ENCODE measurements around the gene ZMPSTE24. TPM values are rescaled to one million over a fixed set of nuclear protein-coding genes. Genes with fewer than 3 reads are reported as not detected.

ZMPSTE24 gene
- polyA plus RNA-seq, 1 donor (not counting 4 experiments of a cell fraction or from before 2014, with no cell fraction given) = 73.4 TPM

- peaks cover 28% of the 10 kb centered on the region for H3K4me1 ChIP-seq (ENCODE audit: control insufficient read depth, extremely low read depth, insufficient read depth, low read length)
- H3K27me3 ChIP-seq (ENCODE audit: control insufficient read depth, extremely low read depth, insufficient read depth, low read length) = no peaks in the 10 kb centered on the region
- H4K20me1 ChIP-seq (ENCODE audit: control insufficient read depth, extremely low read depth, insufficient read depth, low read length) = no peaks in the 10 kb centered on the region
- H3K79me2 ChIP-seq (ENCODE audit: control insufficient read depth, insufficient read depth, low read length) = peaks cover 42% of the 10 kb centered on the region
- no peak overlapping the region for H2AFZ ChIP-seq (ENCODE audit: control insufficient read depth, low read length)
- no peak for FAIRE-seq
- H3K9me1 ChIP-seq (ENCODE audit: control insufficient read depth, extremely low read depth, insufficient read depth, low read length) = no peaks in the 10 kb centered on the region
- dilution Hi-C loops (cut with MboI; ENCODE audit: extremely low pct_ligation_motif_present, low sequenced_read_pairs) = no loop called here
- no peaks in the 10 kb centered on the region for H3K9me3 ChIP-seq (ENCODE audit: control insufficient read depth, low read depth, low read length)
- no peak for TF ChIP-seq EZH2 (IDR thresholded peaks at IDR 0.05; ENCODE audit: low read length)
- TF ChIP-seq CTCF (optimal IDR thresholded peaks at IDR 0.05 in 1 of 3, IDR thresholded peaks at IDR 0.05 in 1 of 3, conservative IDR thresholded peaks at IDR 0.05 in 1 of 3; ENCODE audit: extremely low read depth in 1 of 3, insufficient read depth in 2 of 3, low read length in 3 of 3) = no peak
- H3K9ac ChIP-seq (ENCODE audit: control insufficient read depth, extremely low read depth, insufficient read depth, low read length) = no peak overlapping the region
- DNase-seq (ENCODE audit: low read depth, low spot score) = no peak
- H3K36me3 ChIP-seq (ENCODE audit: control insufficient read depth in 2 of 2, extremely low read depth in 1 of 2, insufficient read depth in 2 of 2, low read length in 2 of 2) = peaks cover 14 to 31% of the 10 kb centered on the region in 2 experiments
- H3K27ac ChIP-seq (ENCODE audit: control insufficient read depth, insufficient read depth, low read length) = peak overlapping the region; percentile 50
- no peak overlapping the region for H3K4me2 ChIP-seq (ENCODE audit: control insufficient read depth, extremely low read depth, insufficient read depth, low read depth, low read length)
- H3K4me3 ChIP-seq (ENCODE audit: control insufficient read depth in 2 of 3, extremely low read depth in 1 of 3, insufficient read depth in 2 of 3, low read depth in 1 of 3, low read length in 3 of 3) = no peak overlapping the region
These were observed 6.3 kb downstream of the ZMPSTE24 start for GRCh38 chr1:40264354-40264781.

- Histone ChIP-seq H3K4me2 (ENCODE audit: control insufficient read depth, extremely low read depth, insufficient read depth, low read depth, low read length) (no peak overlapping the region), H3K27me3 (ENCODE audit: control insufficient read depth, extremely low read depth, insufficient read depth, low read length) (no peaks in the 10 kb centered on the region), H2AFZ (ENCODE audit: control insufficient read depth, low read length) (no peak overlapping the region), H3K9me3 (ENCODE audit: control insufficient read depth, low read depth, low read length) (no peaks in the 10 kb centered on the region), H3K4me3 (ENCODE audit: control insufficient read depth in 2 of 3, extremely low read depth in 1 of 3, insufficient read depth in 2 of 3, low read depth in 1 of 3, low read length in 3 of 3) (no peak overlapping the region), H3K4me1 (ENCODE audit: control insufficient read depth, extremely low read depth, insufficient read depth, low read length) (peaks cover 28% of the 10 kb centered on the region), H3K36me3 (ENCODE audit: control insufficient read depth in 2 of 2, extremely low read depth in 1 of 2, insufficient read depth in 2 of 2, low read length in 2 of 2) (peaks cover 12 to 28% of the 10 kb centered on the region in 2 experiments), H3K9me1 (ENCODE audit: control insufficient read depth, extremely low read depth, insufficient read depth, low read length) (no peaks in the 10 kb centered on the region), H3K9ac (ENCODE audit: control insufficient read depth, extremely low read depth, insufficient read depth, low read length) (no peak overlapping the region), H3K79me2 (ENCODE audit: control insufficient read depth, insufficient read depth, low read length) (peaks cover 33% of the 10 kb centered on the region), H3K27ac (ENCODE audit: control insufficient read depth, insufficient read depth, low read length) (peak overlapping the region; percentile 5), H4K20me1 (ENCODE audit: control insufficient read depth, extremely low read depth, insufficient read depth, low read length) (no peaks in the 10 kb centered on the region)
- TF ChIP-seq CTCF (optimal IDR thresholded peaks at IDR 0.05 in 1 of 3, IDR thresholded peaks at IDR 0.05 in 1 of 3, conservative IDR thresholded peaks at IDR 0.05 in 1 of 3; ENCODE audit: extremely low read depth in 1 of 3, insufficient read depth in 2 of 3, low read length in 3 of 3) (no peak), EZH2 (IDR thresholded peaks at IDR 0.05; ENCODE audit: low read length) (no peak)
- DNase-seq (ENCODE audit: low read depth, low spot score) (no peak), FAIRE-seq (no peak)
- dilution Hi-C loops (cut with MboI; ENCODE audit: extremely low pct_ligation_motif_present, low sequenced_read_pairs) = no loop called here
These were observed 7.3 kb downstream of the ZMPSTE24 start for GRCh38 chr1:40265298-40265697.
